Osteoblast (primary cell): Measurements from ENCODE around the gene AFF2. TPM values are rescaled to one million over a fixed set of nuclear protein-coding genes. Genes with fewer than 3 reads are reported as not detected.

Source experiments
- DNase-seq: peaks from one replicate; pipeline ENCODE4 v3.0.0; 2011; ENCODE audit warnings: low spot score, mixed read lengths; ENCODE audit not compliant: insufficient read length; ENCODE audit errors: missing footprints
- H2AFZ ChIP-seq: 2 replicates; pipeline ENCODE4 v1.6.0; 2011; ENCODE audit warnings: mild to moderate bottlenecking, low read length
- H3K27ac ChIP-seq: 2 replicates; pipeline ENCODE4 v1.5.1; 2011; ENCODE audit warnings: mild to moderate bottlenecking, low read depth, low read length, moderate library complexity
- H3K27me3 ChIP-seq: 2 replicates; pipeline ENCODE4 v1.6.0; 2012; ENCODE audit warnings: mild to moderate bottlenecking, control low read depth, inconsistent platforms, low read length, moderate library complexity; ENCODE audit not compliant: insufficient read depth
- H3K36me3 ChIP-seq: 2 replicates; pipeline ENCODE4 v1.5.1; 2011; ENCODE audit warnings: mild to moderate bottlenecking, low read length, control low read depth, moderate library complexity; ENCODE audit not compliant: insufficient read depth
- H3K4me1 ChIP-seq: 2 replicates; pipeline ENCODE4 v1.5.1; 2011; ENCODE audit warnings: mild to moderate bottlenecking, low read length, control low read depth, moderate library complexity; ENCODE audit not compliant: insufficient read depth
- H3K4me2 ChIP-seq: 2 replicates; pipeline ENCODE4 v1.6.0; 2011; ENCODE audit warnings: mild to moderate bottlenecking, low read length; ENCODE audit not compliant: insufficient read depth
- H3K4me3 ChIP-seq: fragments of 200-600 bp; sonication (generic); 3 replicates; pipeline ENCODE4 v1.5.1; 2012; ENCODE audit warnings: mild to moderate bottlenecking, low read length, inconsistent platforms; ENCODE audit not compliant: insufficient read depth
- H3K79me2 ChIP-seq: 2 replicates; pipeline ENCODE4 v1.6.0; 2012; ENCODE audit warnings: mild to moderate bottlenecking, low read length, control low read depth, inconsistent platforms; ENCODE audit not compliant: insufficient read depth
- H3K9me3 ChIP-seq: 2 replicates; pipeline ENCODE4 v1.5.1; 2011; ENCODE audit warnings: low read depth, low read length, control low read depth
- H4K20me1 ChIP-seq: 2 replicates; pipeline ENCODE4 v1.6.0; 2012; ENCODE audit warnings: mild to moderate bottlenecking, low read length, control low read depth; ENCODE audit not compliant: insufficient read depth
- CTCF ChIP-seq: IDR thresholded peaks from 2 replicates; pipeline ENCODE4 v1.5.1; 2011; ENCODE audit warnings: mild to moderate bottlenecking, low read depth, low read length, moderate library complexity; ENCODE audit errors: extremely low read depth
- total RNA-seq: library from RNA; depleted of rRNA; stranded (reverse); fragments of >200 nt; gene quantifications from 2 replicates; pipeline ENCODE4 v1.2.3, GENCODE V29; 2012

Gene AFF2
- total RNA-seq, 1 donor: 10.9 TPM

- H3K4me3 ChIP-seq: no peak overlapping the region
- H4K20me1 ChIP-seq: no peaks in the 10 kb centered on the region
- peaks cover 2% of the 10 kb centered on the region for H3K9me3 ChIP-seq
- H2AFZ ChIP-seq: no peak overlapping the region
- no peaks in the 10 kb centered on the region for H3K79me2 ChIP-seq
- H3K27me3 ChIP-seq: no peaks in the 10 kb centered on the region
- DNase-seq: no peak
- H3K4me1 ChIP-seq: no peaks in the 10 kb centered on the region
- H3K27ac ChIP-seq: no peak overlapping the region
- H3K4me2 ChIP-seq: no peak overlapping the region
- TF ChIP-seq CTCF: no peak
- no peaks in the 10 kb centered on the region for H3K36me3 ChIP-seq
These were observed 214.9 kb downstream of the AFF2 start for GRCh38 chrX:148715361-148715760.

- no peak overlapping the region for H3K4me3 ChIP-seq
- no peaks in the 10 kb centered on the region for H3K79me2 ChIP-seq
- no peak overlapping the region for H3K4me2 ChIP-seq
- no peaks in the 10 kb centered on the region for H4K20me1 ChIP-seq
- H3K27ac ChIP-seq: no peak overlapping the region
- no peak for TF ChIP-seq CTCF
- no peaks in the 10 kb centered on the region for H3K27me3 ChIP-seq
- peaks cover 2% of the 10 kb centered on the region for H3K9me3 ChIP-seq
- no peak for DNase-seq
- no peaks in the 10 kb centered on the region for H3K4me1 ChIP-seq
- no peak overlapping the region for H2AFZ ChIP-seq
- H3K36me3 ChIP-seq: no peaks in the 10 kb centered on the region
These were observed 222.5 kb downstream of the AFF2 start for GRCh38 chrX:148722966-148723365.

- DNase-seq: no peak
- TF ChIP-seq CTCF: no peak
These were observed 223.1 kb downstream of the AFF2 start for GRCh38 chrX:148723551-148723950.

GRCh38 chrX:148728901-148729300 is 228.5 kb downstream of the AFF2 start:
- no peak for TF ChIP-seq CTCF
- H3K79me2 ChIP-seq: no peaks in the 10 kb centered on the region
- no peaks in the 10 kb centered on the region for H4K20me1 ChIP-seq
- no peak overlapping the region for H3K27ac ChIP-seq
- DNase-seq: no peak
- H2AFZ ChIP-seq: no peak overlapping the region
- no peak overlapping the region for H3K4me3 ChIP-seq
- no peaks in the 10 kb centered on the region for H3K4me1 ChIP-seq
- peaks cover 2% of the 10 kb centered on the region for H3K9me3 ChIP-seq
- no peaks in the 10 kb centered on the region for H3K36me3 ChIP-seq
- H3K27me3 ChIP-seq: no peaks in the 10 kb centered on the region
- H3K4me2 ChIP-seq: no peak overlapping the region

More at GRCh38 chrX:148723551-148723950, 223.1 kb downstream of the AFF2 start:
- no peaks in the 10 kb centered on the region for H3K36me3 ChIP-seq
- H3K79me2 ChIP-seq: no peaks in the 10 kb centered on the region
- H3K4me3 ChIP-seq: no peak overlapping the region
- no peaks in the 10 kb centered on the region for H3K27me3 ChIP-seq
- H3K4me1 ChIP-seq: no peaks in the 10 kb centered on the region
- H3K4me2 ChIP-seq: no peak overlapping the region
- H2AFZ ChIP-seq: no peak overlapping the region
- no peaks in the 10 kb centered on the region for H4K20me1 ChIP-seq
- peaks cover 2% of the 10 kb centered on the region for H3K9me3 ChIP-seq
- H3K27ac ChIP-seq: no peak overlapping the region
